Activated B cell treated with CpG ODN at 0.5 μM for 24 hours (primary cell): ENCODE data around the gene SIRPA. TPM values are rescaled to one million over a fixed set of nuclear protein-coding genes. Genes with fewer than 3 reads are reported as not detected.

Experiments used
- ATAC-seq: fragments of 200-7000 bp; cut with Tn5 transposase; one replicate; pipeline ENCODE4 v1.10.0; 2021; ENCODE audit warnings: low read depth, mild to moderate bottlenecking, moderate library complexity
- CTCF ChIA-PET: fragments of 350-600 bp; sonication (Branson Sonifier 250); formaldehyde crosslinking; loops from one replicate; lab custom pipeline; 2021; ENCODE audit warnings: antibody characterized with exemption; lab: Charles Lee
- POLR2A ChIA-PET: fragments of 350-600 bp; sonication (Branson Sonifier 250); formaldehyde crosslinking; loops from one replicate; lab custom pipeline; 2021; ENCODE audit warnings: antibody characterized with exemption; lab: Charles Lee
- DNase-seq: peaks from one replicate; pipeline ENCODE4 v3.0.0; 2022
- H3K27ac Mint-ChIP-seq: one replicate; pipeline ENCODE4 v1.8.0; 2020; ENCODE audit warnings: mixed read lengths
- H3K27me3 Mint-ChIP-seq: one replicate; pipeline ENCODE4 v1.8.0; 2021; ENCODE audit warnings: mixed read lengths
- H3K36me3 Mint-ChIP-seq: one replicate; pipeline ENCODE4 v1.8.0; 2021; ENCODE audit warnings: low read depth, mixed read lengths
- H3K4me1 Mint-ChIP-seq: one replicate; pipeline ENCODE4 v1.8.0; 2021; ENCODE audit warnings: mixed read lengths
- H3K4me3 Mint-ChIP-seq: one replicate; pipeline ENCODE4 v1.8.0; 2020; ENCODE audit warnings: mild to moderate bottlenecking, mixed read lengths
- H3K9me3 Mint-ChIP-seq: one replicate; pipeline ENCODE4 v1.8.0; 2020; ENCODE audit warnings: mixed read lengths
- intact Hi-C: fragments of 100-400 bp; cut with micrococcal nuclease; formaldehyde crosslinking; loops from one replicate; pipeline ENCODE4 v1.15.1; 2024
- total RNA-seq: library from RNA; stranded (reverse); gene quantifications from 2 replicates; pipeline ENCODE4 v1.2.3, GENCODE V29; 2022
- TF ChIP-seq, protein P1 (sequence below): fragments of 200-600 bp; IDR thresholded peaks from one replicate; pipeline ENCODE4 v1.8.0; 2022; ENCODE audit warnings: antibody characterized with exemption, mild to moderate bottlenecking

The SIRPA gene
- total RNA-seq, 1 donor from 2014 or later: 10.1 TPM

DNA sequence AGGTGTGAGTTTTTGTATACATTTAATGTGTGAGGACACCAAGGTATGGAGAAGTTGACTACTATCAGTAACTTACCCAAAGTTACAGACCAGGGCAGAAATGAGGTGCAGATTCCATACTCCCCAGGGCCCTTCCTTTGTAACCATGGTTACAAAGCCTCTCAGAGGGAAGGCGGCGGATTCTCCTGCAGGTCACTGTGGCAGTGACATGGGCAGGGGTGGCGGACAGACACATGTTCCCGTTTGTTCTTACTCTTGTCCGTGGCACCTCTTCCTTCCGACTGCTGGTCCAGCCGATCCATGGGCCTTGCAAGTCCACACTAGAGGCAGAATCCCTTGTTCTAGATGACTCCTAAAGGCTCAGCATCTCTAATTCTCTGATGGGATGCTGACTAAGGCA, 55.6 kb downstream of the SIRPA start:
- H3K27ac Mint-ChIP-seq: no peak overlapping the region
- H3K27me3 Mint-ChIP-seq: peaks cover 2% of the 10 kb centered on the region
- no peak for DNase-seq
- ChIA-PET POLR2A (no interaction called here), CTCF (no interaction called here)
- no peaks in the 10 kb centered on the region for H3K9me3 Mint-ChIP-seq
- ATAC-seq: no peak
- H3K36me3 Mint-ChIP-seq: no peaks in the 10 kb centered on the region
- intact Hi-C loops: loop anchor here (5.0 to 10.0 kb wide), 2 partner anchors 351 to 556 kb away; partner anchors contain the start of gene FKBP1A
- peaks cover 58% of the 10 kb centered on the region for H3K4me1 Mint-ChIP-seq
- TF ChIP-seq, protein P1, sequence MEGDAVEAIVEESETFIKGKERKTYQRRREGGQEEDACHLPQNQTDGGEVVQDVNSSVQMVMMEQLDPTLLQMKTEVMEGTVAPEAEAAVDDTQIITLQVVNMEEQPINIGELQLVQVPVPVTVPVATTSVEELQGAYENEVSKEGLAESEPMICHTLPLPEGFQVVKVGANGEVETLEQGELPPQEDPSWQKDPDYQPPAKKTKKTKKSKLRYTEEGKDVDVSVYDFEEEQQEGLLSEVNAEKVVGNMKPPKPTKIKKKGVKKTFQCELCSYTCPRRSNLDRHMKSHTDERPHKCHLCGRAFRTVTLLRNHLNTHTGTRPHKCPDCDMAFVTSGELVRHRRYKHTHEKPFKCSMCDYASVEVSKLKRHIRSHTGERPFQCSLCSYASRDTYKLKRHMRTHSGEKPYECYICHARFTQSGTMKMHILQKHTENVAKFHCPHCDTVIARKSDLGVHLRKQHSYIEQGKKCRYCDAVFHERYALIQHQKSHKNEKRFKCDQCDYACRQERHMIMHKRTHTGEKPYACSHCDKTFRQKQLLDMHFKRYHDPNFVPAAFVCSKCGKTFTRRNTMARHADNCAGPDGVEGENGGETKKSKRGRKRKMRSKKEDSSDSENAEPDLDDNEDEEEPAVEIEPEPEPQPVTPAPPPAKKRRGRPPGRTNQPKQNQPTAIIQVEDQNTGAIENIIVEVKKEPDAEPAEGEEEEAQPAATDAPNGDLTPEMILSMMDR: no peak
- no peak overlapping the region for H3K4me3 Mint-ChIP-seq

DNA sequence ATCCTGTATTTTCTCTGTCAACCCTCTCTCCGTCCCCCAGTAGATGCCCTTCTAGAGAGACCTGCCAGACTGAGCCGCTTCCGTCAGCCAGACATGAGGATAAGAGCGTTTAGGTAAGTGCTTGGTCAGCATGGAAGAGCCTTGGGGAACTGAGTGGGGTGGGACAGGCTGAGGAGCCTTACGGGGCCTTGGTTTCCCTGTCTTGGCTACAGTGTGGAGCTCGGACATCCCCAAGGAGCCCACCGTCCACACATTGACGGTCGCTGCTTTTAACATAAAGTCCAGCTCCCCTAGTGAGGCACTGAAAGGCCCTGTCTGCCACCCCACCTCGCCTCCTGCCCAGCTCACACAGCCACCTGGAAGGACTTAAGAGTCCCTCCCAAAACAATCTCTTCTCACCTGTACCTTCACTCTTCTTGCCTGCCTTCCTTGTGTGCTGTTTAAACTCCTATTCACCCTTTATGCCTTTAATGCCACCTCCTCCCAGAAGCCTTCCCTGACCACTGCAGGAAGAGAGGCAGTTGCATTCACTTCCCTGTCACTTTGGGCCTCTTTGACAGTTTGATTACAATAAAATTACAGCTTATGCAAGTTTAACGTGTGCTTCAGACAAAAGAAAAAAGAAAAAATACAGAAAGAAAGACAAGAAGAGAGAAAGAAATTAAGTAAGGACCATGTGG, 56.4 kb downstream of the SIRPA start:
- peaks cover 56% of the 10 kb centered on the region for H3K4me1 Mint-ChIP-seq
- intact Hi-C loops: loop anchor here (5.0 to 10.0 kb wide), 2 partner anchors 351 to 557 kb away; partner anchors contain the start of gene FKBP1A
- no peak for DNase-seq
- POLR2A ChIA-PET: interaction anchor here (1.4 kb wide), 1 partner anchor 154 kb away, joined by 3 read pairs; no protein-coding TSS in a partner anchor
- H3K27ac Mint-ChIP-seq: no peak overlapping the region
- no peak overlapping the region for H3K4me3 Mint-ChIP-seq
- TF ChIP-seq, protein P1: no peak
- H3K9me3 Mint-ChIP-seq: no peaks in the 10 kb centered on the region
- H3K27me3 Mint-ChIP-seq: peaks cover 2% of the 10 kb centered on the region
- CTCF ChIA-PET: interaction anchor here (1.4 to 3.6 kb wide), 4 partner anchors 14 to 174 kb away, joined by 3 to 26 read pairs (median 5); no protein-coding TSS in a partner anchor
- no peak for ATAC-seq
- no peaks in the 10 kb centered on the region for H3K36me3 Mint-ChIP-seq

DNA sequence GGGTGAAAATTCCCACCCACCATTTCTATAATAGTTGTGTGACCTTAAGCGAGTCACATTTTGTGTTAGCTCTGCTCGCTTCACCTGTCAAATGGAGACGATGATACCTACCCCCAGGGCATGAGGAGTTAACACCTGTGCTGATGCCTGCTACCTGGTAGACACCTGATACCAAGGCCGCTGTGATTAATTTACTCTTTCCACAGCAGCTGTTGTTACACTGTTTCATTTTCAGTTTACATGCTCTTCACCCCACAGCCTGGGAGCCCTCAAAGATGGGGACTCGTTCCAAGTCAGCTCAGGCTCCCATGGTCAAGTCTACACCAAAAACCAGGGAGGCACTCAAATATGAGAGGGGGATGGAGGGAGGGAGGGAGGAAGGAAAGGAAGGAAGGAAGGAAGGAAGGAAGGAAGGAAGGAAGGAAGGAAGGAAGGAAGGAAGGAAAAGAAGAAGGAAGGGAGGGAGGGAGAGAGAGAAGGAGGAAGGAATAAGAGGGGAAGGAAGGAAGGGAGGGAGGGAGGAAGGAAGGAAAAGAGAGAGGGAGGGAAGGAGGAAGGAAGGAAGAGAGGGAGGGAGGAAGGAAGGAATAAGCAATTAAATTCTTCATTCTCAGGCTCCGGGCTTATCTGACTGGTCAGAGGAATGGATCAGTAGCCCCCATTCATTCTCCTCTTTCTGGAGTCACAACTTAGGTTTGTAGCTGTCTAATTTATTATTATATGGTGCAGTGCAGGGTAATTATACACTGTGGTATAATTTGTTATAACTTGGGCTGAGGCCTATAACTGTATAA, 57.7 kb downstream of the SIRPA start:
- peaks cover 45% of the 10 kb centered on the region for H3K4me1 Mint-ChIP-seq
- TF ChIP-seq, protein P1: no peak
- intact Hi-C loops: loop anchor here (5.0 to 10.0 kb wide), 2 partner anchors 349 to 558 kb away; partner anchors contain the start of gene FKBP1A
- ATAC-seq (peak; percentile 15), DNase-seq (no peak)
- CTCF ChIA-PET: interaction anchor here (1.4 to 3.6 kb wide), 4 partner anchors 12 to 176 kb away, joined by 3 to 26 read pairs (median 5); no protein-coding TSS in a partner anchor
- H3K27ac Mint-ChIP-seq: peak overlapping the region; percentile 99
- peak overlapping the region; percentile 55 for H3K4me3 Mint-ChIP-seq
- H3K9me3 Mint-ChIP-seq: no peaks in the 10 kb centered on the region
- H3K36me3 Mint-ChIP-seq: no peaks in the 10 kb centered on the region
- no peaks in the 10 kb centered on the region for H3K27me3 Mint-ChIP-seq
- POLR2A ChIA-PET: interaction anchor here (0.6 to 2.2 kb wide), 9 partner anchors 54 to 255 kb away, joined by 3 to 13 read pairs (median 3); partner anchors contain the start of gene STK35

DNA sequence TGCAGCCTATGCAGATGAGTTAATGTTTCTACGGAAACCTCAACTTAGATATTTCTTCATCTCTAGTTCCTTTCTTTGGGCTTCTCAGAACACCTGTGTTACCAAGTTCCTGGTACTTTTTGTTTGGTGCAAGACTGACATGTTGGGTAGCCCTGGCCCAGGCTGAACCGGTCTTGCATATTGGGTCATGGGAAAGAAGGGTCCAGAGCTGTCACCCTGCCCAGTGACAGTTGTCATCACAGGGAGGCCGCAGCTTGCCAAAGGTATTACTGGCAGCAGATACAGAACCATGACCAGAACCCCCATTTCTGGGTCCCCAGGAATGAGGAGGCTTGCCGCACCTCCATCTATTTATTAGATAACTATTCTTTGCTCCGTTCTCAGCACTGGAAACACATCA, 58.4 kb downstream of the SIRPA start:
- TF ChIP-seq, protein P1: no peak
- peak overlapping the region; percentile 84 for H3K4me3 Mint-ChIP-seq
- no peaks in the 10 kb centered on the region for H3K36me3 Mint-ChIP-seq
- H3K9me3 Mint-ChIP-seq: no peaks in the 10 kb centered on the region
- peak overlapping the region; percentile 99 for H3K27ac Mint-ChIP-seq
- ATAC-seq (peak; percentile 13), DNase-seq (peak; percentile 22)
- no peaks in the 10 kb centered on the region for H3K27me3 Mint-ChIP-seq
- CTCF ChIA-PET: interaction anchor here (1.1 to 3.6 kb wide), 4 partner anchors 11 to 151 kb away, joined by 3 to 26 read pairs (median 4); no protein-coding TSS in a partner anchor
- POLR2A ChIA-PET: interaction anchor here (0.7 to 2.2 kb wide), 9 partner anchors 57 to 926 kb away, joined by 3 to 21 read pairs (median 8); partner anchors contain the start of gene STK35
- H3K4me1 Mint-ChIP-seq: peaks cover 45% of the 10 kb centered on the region
- intact Hi-C loops: loop anchor here (1.0 to 10.0 kb wide), 10 partner anchors 12 to 559 kb away; partner anchors contain the start of gene FKBP1A
